ENCODE measurements around the gene CAMTA1.

CAMTA1 gene

DNA sequence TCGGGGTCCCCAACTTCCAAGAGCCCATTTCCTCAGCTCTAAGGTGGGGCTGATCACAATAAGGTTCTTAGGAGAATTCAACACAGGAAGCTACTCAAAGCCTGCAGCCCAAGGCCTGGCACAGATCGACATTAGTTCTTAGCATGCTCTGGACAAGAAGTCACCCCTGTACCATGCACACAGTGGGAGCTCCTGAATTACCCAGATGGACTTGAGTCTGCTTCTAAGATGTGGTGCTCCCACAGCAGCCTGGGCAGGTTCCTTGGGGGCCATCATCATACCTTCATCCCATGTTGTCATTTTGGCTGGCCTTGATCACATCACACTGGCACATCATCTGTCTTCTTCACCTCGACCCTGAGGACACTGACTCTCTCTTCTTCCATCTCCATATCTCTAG, 832.6 kb downstream of the CAMTA1 start:
- no peaks in the 10 kb centered on the region for H3K79me1 ChIP-seq (ENCODE audit: low read length)
- H3K4me3 ChIP-seq (ENCODE audit: low read depth, low read length), result no peak overlapping the region
- no peak overlapping the region for H2BK5ac ChIP-seq (ENCODE audit: low read depth, low read length, poor library complexity)
- H3K27me3 ChIP-seq (ENCODE audit: insufficient read depth, low read length), result no peaks in the 10 kb centered on the region
- H3K18ac ChIP-seq (ENCODE audit: low read length), result no peak overlapping the region
- H2BK120ac ChIP-seq (ENCODE audit: insufficient read depth, low read length, poor library complexity), result no peak overlapping the region
- H4K91ac ChIP-seq (ENCODE audit: low read depth, low read length), result no peak overlapping the region
- H3K23ac ChIP-seq (ENCODE audit: low read length), result no peak overlapping the region
- no peak overlapping the region for H2AFZ ChIP-seq (ENCODE audit: insufficient read depth, low read length, poor library complexity)
- no peak overlapping the region for H2AK5ac ChIP-seq (ENCODE audit: low read length)
- no peak overlapping the region for H3K4ac ChIP-seq (ENCODE audit: low read depth, low read length)
- H3K9ac ChIP-seq (ENCODE audit: low read length), result no peak overlapping the region
- H2BK12ac ChIP-seq (ENCODE audit: low read length), result no peak overlapping the region
- H3K27ac ChIP-seq (ENCODE audit: low read depth, low read length), result no peak overlapping the region
- no peak for DNase-seq
- peaks cover 4% of the 10 kb centered on the region for H3K9me3 ChIP-seq (ENCODE audit: insufficient read depth, low read depth, low read length)
- no peak overlapping the region for H4K8ac ChIP-seq (ENCODE audit: low read depth, low read length)
- no peak overlapping the region for H4K12ac ChIP-seq (ENCODE audit: low read depth, low read length)
- no peaks in the 10 kb centered on the region for H3K4me1 ChIP-seq (ENCODE audit: control insufficient read depth in 1 of 2, insufficient read depth in 2 of 2, low read length in 2 of 2)
- H3K79me2 ChIP-seq (ENCODE audit: control insufficient read depth, insufficient read depth, low read length, poor library complexity), result no peaks in the 10 kb centered on the region
- no peaks in the 10 kb centered on the region for H3K36me3 ChIP-seq (ENCODE audit: control insufficient read depth in 1 of 2, insufficient read depth in 2 of 2, low read length in 2 of 2)
- no peak overlapping the region for H3K4me2 ChIP-seq (ENCODE audit: low read length)
- no peak overlapping the region for H3K14ac ChIP-seq (ENCODE audit: low read length)
- no CpG with 5 or more reads among the region's 3 CpGs for WGBS (ENCODE audit: extremely low coverage, insufficient coverage, insufficient read length)

DNA sequence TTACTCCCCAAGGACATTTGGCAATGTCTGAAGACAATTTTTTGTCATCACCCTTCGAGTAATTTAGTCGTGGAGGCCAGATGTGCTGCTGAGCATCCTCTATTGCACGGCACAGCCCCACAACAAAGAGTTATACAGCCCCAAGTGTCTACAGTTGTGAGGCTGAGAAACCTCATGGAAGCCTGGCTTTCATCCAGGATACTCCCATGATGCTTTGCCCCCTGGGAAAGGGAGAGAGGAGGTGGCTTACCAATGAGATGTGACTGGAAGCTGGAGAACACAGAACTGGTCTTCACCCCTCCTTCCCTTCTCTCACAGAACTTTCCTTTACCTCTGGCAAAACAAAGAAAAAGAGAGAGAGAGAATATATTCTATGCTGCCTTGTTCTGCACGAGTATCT, 834.9 kb downstream of the CAMTA1 start:
- Histone ChIP-seq H2BK120ac (ENCODE audit: insufficient read depth, low read length, poor library complexity) (no peak overlapping the region), H3K18ac (ENCODE audit: low read length) (no peak overlapping the region), H2AK5ac (ENCODE audit: low read length) (no peak overlapping the region), H3K23ac (ENCODE audit: low read length) (no peak overlapping the region), H2BK5ac (ENCODE audit: low read depth, low read length, poor library complexity) (no peak overlapping the region), H3K9me3 (ENCODE audit: insufficient read depth, low read depth, low read length) (peaks cover 3% of the 10 kb centered on the region), H3K27ac (ENCODE audit: low read depth, low read length) (no peak overlapping the region), H4K12ac (ENCODE audit: low read depth, low read length) (no peak overlapping the region), H3K79me2 (ENCODE audit: control insufficient read depth, insufficient read depth, low read length, poor library complexity) (no peaks in the 10 kb centered on the region), H3K36me3 (ENCODE audit: control insufficient read depth in 1 of 2, insufficient read depth in 2 of 2, low read length in 2 of 2) (no peaks in the 10 kb centered on the region), H3K4me3 (ENCODE audit: low read depth, low read length) (no peak overlapping the region), H3K9ac (ENCODE audit: low read length) (no peak overlapping the region), H2AFZ (ENCODE audit: insufficient read depth, low read length, poor library complexity) (no peak overlapping the region), H4K91ac (ENCODE audit: low read depth, low read length) (no peak overlapping the region), H3K79me1 (ENCODE audit: low read length) (no peaks in the 10 kb centered on the region), H4K8ac (ENCODE audit: low read depth, low read length) (no peak overlapping the region), H3K14ac (ENCODE audit: low read length) (no peak overlapping the region), H3K4me2 (ENCODE audit: low read length) (no peak overlapping the region), H3K4me1 (ENCODE audit: control insufficient read depth in 1 of 2, insufficient read depth in 2 of 2, low read length in 2 of 2) (no peaks in the 10 kb centered on the region), H3K27me3 (ENCODE audit: insufficient read depth, low read length) (no peaks in the 10 kb centered on the region), H3K4ac (ENCODE audit: low read depth, low read length) (no peak overlapping the region), H2BK12ac (ENCODE audit: low read length) (no peak overlapping the region)
- no CpG with 5 or more reads among the region's 4 CpGs for WGBS (ENCODE audit: extremely low coverage, insufficient coverage, insufficient read length)
- no peak for DNase-seq

- Histone ChIP-seq H3K79me1 (ENCODE audit: low read length) (no peaks in the 10 kb centered on the region), H4K91ac (ENCODE audit: low read depth, low read length) (no peak overlapping the region), H3K4me1 (ENCODE audit: control insufficient read depth in 1 of 2, insufficient read depth in 2 of 2, low read length in 2 of 2) (no peaks in the 10 kb centered on the region), H3K27me3 (ENCODE audit: insufficient read depth, low read length) (no peaks in the 10 kb centered on the region), H3K18ac (ENCODE audit: low read length) (no peak overlapping the region), H2AFZ (ENCODE audit: insufficient read depth, low read length, poor library complexity) (no peak overlapping the region), H3K4ac (ENCODE audit: low read depth, low read length) (no peak overlapping the region), H3K9ac (ENCODE audit: low read length) (no peak overlapping the region), H4K12ac (ENCODE audit: low read depth, low read length) (no peak overlapping the region), H3K23ac (ENCODE audit: low read length) (no peak overlapping the region), H3K36me3 (ENCODE audit: control insufficient read depth in 1 of 2, insufficient read depth in 2 of 2, low read length in 2 of 2) (no peaks in the 10 kb centered on the region), H3K4me2 (ENCODE audit: low read length) (no peak overlapping the region), H3K27ac (ENCODE audit: low read depth, low read length) (no peak overlapping the region), H2BK5ac (ENCODE audit: low read depth, low read length, poor library complexity) (no peak overlapping the region), H2BK120ac (ENCODE audit: insufficient read depth, low read length, poor library complexity) (no peak overlapping the region), H3K9me3 (ENCODE audit: insufficient read depth, low read depth, low read length) (peaks cover 3% of the 10 kb centered on the region), H2AK5ac (ENCODE audit: low read length) (no peak overlapping the region), H3K79me2 (ENCODE audit: control insufficient read depth, insufficient read depth, low read length, poor library complexity) (no peaks in the 10 kb centered on the region), H3K14ac (ENCODE audit: low read length) (no peak overlapping the region), H2BK12ac (ENCODE audit: low read length) (no peak overlapping the region), H4K8ac (ENCODE audit: low read depth, low read length) (no peak overlapping the region), H3K4me3 (ENCODE audit: low read depth, low read length) (no peak overlapping the region)
- no peak for DNase-seq
- WGBS (ENCODE audit: extremely low coverage, insufficient coverage, insufficient read length), result no CpG with 5 or more reads among the region's 24 CpGs
Measured at GRCh38 chr1:7621334-7622219, 836.3 kb downstream of the CAMTA1 start.

- Histone ChIP-seq H3K14ac (ENCODE audit: low read length) (no peak overlapping the region), H4K91ac (ENCODE audit: low read depth, low read length) (no peak overlapping the region), H4K8ac (ENCODE audit: low read depth, low read length) (no peak overlapping the region), H3K79me2 (ENCODE audit: control insufficient read depth, insufficient read depth, low read length, poor library complexity) (no peaks in the 10 kb centered on the region), H3K27ac (ENCODE audit: low read depth, low read length) (no peak overlapping the region), H3K23ac (ENCODE audit: low read length) (no peak overlapping the region), H3K79me1 (ENCODE audit: low read length) (no peaks in the 10 kb centered on the region), H2BK120ac (ENCODE audit: insufficient read depth, low read length, poor library complexity) (no peak overlapping the region), H4K12ac (ENCODE audit: low read depth, low read length) (no peak overlapping the region), H3K4me3 (ENCODE audit: low read depth, low read length) (no peak overlapping the region), H3K9me3 (ENCODE audit: insufficient read depth, low read depth, low read length) (peaks cover 3% of the 10 kb centered on the region), H3K36me3 (ENCODE audit: control insufficient read depth in 1 of 2, insufficient read depth in 2 of 2, low read length in 2 of 2) (no peaks in the 10 kb centered on the region), H2AFZ (ENCODE audit: insufficient read depth, low read length, poor library complexity) (no peak overlapping the region), H3K4me2 (ENCODE audit: low read length) (no peak overlapping the region), H3K9ac (ENCODE audit: low read length) (no peak overlapping the region), H3K27me3 (ENCODE audit: insufficient read depth, low read length) (no peaks in the 10 kb centered on the region), H2BK5ac (ENCODE audit: low read depth, low read length, poor library complexity) (no peak overlapping the region), H2BK12ac (ENCODE audit: low read length) (no peak overlapping the region), H2AK5ac (ENCODE audit: low read length) (no peak overlapping the region), H3K4ac (ENCODE audit: low read depth, low read length) (no peak overlapping the region), H3K18ac (ENCODE audit: low read length) (no peak overlapping the region), H3K4me1 (ENCODE audit: control insufficient read depth in 1 of 2, insufficient read depth in 2 of 2, low read length in 2 of 2) (no peaks in the 10 kb centered on the region)
- no peak for DNase-seq
- WGBS (ENCODE audit: extremely low coverage, insufficient coverage, insufficient read length), result no CpG with 5 or more reads among the region's 8 CpGs
Measured at GRCh38 chr1:7623842-7624241, 838.6 kb downstream of the CAMTA1 start.
